Measurements from ENCODE around the gene GABBR2.

The GABBR2 gene

GRCh38 chr9:98241357-98242300 is 467.1 kb downstream of the GABBR2 start:
- no peak for DNase-seq

- DNase-seq, result no peak
Observed at GRCh38 chr9:98240475-98240874, 468.3 kb downstream of the GABBR2 start.

Measured in NCI-H2171 (cell line).